Right lobe of liver (tissue), 4 donors: ENCODE data around the gene TBCEL.

Experiments used
- POLR2A ChIP-seq: fragments of 450-650 bp; IDR thresholded peaks from one replicate; pipeline ENCODE4 v1.6.1; 2017; ENCODE audit warnings: antibody characterized with exemption, mild to moderate bottlenecking
- TF ChIP-seq, protein P1 (sequence below), 4 donors: fragments of 200-600 bp in 3 of 4; fragments of 450-650 bp in 1 of 4; IDR thresholded peaks; one replicate each; pipeline versions ENCODE4 v1.5.1 to v1.8.0; 2016 to 2022; ENCODE audit warnings: antibody characterized with exemption in 4 of 4, mild to moderate bottlenecking in 2 of 4
- donor health status: DM: no; HTN: no; CAD: no.
- donor health status: DM: no; HTN: no; CAD: no.
- donor health status: DM: no; HTN: yes; CAD: no.

DNA sequence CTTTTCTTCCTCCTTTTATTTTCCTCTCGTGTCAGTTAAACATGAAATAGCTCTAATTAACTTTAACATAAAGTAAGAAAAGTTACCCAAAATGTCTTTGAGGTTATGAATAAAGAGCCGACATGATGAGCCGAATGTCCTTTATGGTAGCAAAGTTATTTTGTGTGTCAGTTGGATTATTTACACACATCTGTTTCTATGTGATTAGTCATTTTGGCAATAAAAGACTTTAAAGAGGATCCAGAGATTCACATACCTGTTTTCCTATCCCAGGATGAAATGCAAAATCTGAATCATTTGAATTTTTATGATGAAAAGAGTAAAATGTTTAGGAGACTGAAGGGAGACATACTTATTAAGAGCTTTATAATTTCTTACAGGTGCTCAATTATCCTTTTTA lies 43.1 kb downstream of the TBCEL start:
- TF ChIP-seq, protein P1, sequence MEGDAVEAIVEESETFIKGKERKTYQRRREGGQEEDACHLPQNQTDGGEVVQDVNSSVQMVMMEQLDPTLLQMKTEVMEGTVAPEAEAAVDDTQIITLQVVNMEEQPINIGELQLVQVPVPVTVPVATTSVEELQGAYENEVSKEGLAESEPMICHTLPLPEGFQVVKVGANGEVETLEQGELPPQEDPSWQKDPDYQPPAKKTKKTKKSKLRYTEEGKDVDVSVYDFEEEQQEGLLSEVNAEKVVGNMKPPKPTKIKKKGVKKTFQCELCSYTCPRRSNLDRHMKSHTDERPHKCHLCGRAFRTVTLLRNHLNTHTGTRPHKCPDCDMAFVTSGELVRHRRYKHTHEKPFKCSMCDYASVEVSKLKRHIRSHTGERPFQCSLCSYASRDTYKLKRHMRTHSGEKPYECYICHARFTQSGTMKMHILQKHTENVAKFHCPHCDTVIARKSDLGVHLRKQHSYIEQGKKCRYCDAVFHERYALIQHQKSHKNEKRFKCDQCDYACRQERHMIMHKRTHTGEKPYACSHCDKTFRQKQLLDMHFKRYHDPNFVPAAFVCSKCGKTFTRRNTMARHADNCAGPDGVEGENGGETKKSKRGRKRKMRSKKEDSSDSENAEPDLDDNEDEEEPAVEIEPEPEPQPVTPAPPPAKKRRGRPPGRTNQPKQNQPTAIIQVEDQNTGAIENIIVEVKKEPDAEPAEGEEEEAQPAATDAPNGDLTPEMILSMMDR (IDR thresholded peaks at IDR 0.05) = no peak
- TF ChIP-seq POLR2A = no peak
